Neural progenitor cell (in vitro differentiated cells): ENCODE results near the gene TNFRSF21.

Experiments
- CTCF ChIP-seq: fragments of 200-600 bp; sonication (generic); IDR thresholded peaks from 2 replicates; pipeline ENCODE4 v1.5.1; 2017; ENCODE audit warnings: antibody characterized with exemption, mild to moderate bottlenecking
- EZH2 ChIP-seq: fragments of 200-600 bp; sonication (generic); IDR thresholded peaks from 2 replicates; pipeline ENCODE4 v1.6.1; 2017; ENCODE audit warnings: antibody characterized with exemption, mild to moderate bottlenecking, moderate library complexity
- EZH2phosphoT487 ChIP-seq: fragments of 200-600 bp; sonication (generic); IDR thresholded peaks from 2 replicates; pipeline ENCODE4 v1.6.1; 2017; ENCODE audit warnings: antibody characterized with exemption

- TF ChIP-seq EZH2: peak; percentile 1
- TF ChIP-seq EZH2phosphoT487: no peak
- TF ChIP-seq CTCF: no peak
These were observed 2.1 kb downstream of the TNFRSF21 start for GRCh38 chr6:47307362-47308197.
